Adrenal gland (tissue), 5 donors: ENCODE measurements around the gene HHAT.

Source experiments
- POLR2A ChIP-seq, 2 donors: fragments of 450-650 bp; IDR thresholded peaks; one replicate each; pipeline ENCODE4 v1.6.1; 2017; ENCODE audit warnings: antibody characterized with exemption in 2 of 2, mild to moderate bottlenecking in 2 of 2, moderate library complexity in 1 of 2
- TF ChIP-seq, protein P1 (sequence below), 6 experiments: fragments of 450-650 bp in 4 of 6; fragments of 200-600 bp in 2 of 6; sonication (generic) in 1 of 6; IDR thresholded peaks; 1 replicate in 5 of 6; 2 replicates in 1 of 6; pipeline versions ENCODE4 v1.5.1 to v1.8.0; 2016 to 2021; ENCODE audit warnings: antibody characterized with exemption in 6 of 6, mild to moderate bottlenecking in 2 of 6, moderate library complexity in 1 of 6
- donor health status: DM: no; HTN: no; CAD: no.

- TF ChIP-seq, protein P1, sequence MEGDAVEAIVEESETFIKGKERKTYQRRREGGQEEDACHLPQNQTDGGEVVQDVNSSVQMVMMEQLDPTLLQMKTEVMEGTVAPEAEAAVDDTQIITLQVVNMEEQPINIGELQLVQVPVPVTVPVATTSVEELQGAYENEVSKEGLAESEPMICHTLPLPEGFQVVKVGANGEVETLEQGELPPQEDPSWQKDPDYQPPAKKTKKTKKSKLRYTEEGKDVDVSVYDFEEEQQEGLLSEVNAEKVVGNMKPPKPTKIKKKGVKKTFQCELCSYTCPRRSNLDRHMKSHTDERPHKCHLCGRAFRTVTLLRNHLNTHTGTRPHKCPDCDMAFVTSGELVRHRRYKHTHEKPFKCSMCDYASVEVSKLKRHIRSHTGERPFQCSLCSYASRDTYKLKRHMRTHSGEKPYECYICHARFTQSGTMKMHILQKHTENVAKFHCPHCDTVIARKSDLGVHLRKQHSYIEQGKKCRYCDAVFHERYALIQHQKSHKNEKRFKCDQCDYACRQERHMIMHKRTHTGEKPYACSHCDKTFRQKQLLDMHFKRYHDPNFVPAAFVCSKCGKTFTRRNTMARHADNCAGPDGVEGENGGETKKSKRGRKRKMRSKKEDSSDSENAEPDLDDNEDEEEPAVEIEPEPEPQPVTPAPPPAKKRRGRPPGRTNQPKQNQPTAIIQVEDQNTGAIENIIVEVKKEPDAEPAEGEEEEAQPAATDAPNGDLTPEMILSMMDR (IDR thresholded peaks at IDR 0.05) = no peak
- no peak for TF ChIP-seq POLR2A (IDR thresholded peaks at IDR 0.05)
Observed at GRCh38 chr1:210570116-210570515, 241.4 kb downstream of the HHAT start.
